Neural cell (in vitro differentiated cells): ENCODE measurements around the gene DDI1. TPM values are rescaled to one million over a fixed set of nuclear protein-coding genes. Genes with fewer than 3 reads are reported as not detected.

Source experiments
- H2AFZ ChIP-seq: fragments of 200-600, 300-800 bp; sonication (generic), shearing (Covaris generic); 2 replicates; pipeline ENCODE4 v1.6.0; 2014; ENCODE audit warnings: low read depth, mild to moderate bottlenecking, antibody characterized with exemption, low read length, moderate library complexity
- H3F3A ChIP-seq: fragments of 200-600 bp; shearing (Covaris generic); 2 replicates; pipeline ENCODE4 v1.6.1; 2016; ENCODE audit warnings: mild to moderate bottlenecking, moderate library complexity, mixed read lengths, antibody characterized with exemption, low read length; ENCODE audit not compliant: insufficient read depth, poor library complexity, severe bottlenecking
- H3K27ac ChIP-seq: fragments of 200-600, 300-800 bp; sonication (generic), shearing (Covaris generic); 2 replicates; pipeline ENCODE4 v1.5.1; 2014; ENCODE audit warnings: mild to moderate bottlenecking, low read length, moderate library complexity
- H3K27me3 ChIP-seq: fragments of 300-800, 200-600 bp; sonication (generic), shearing (Covaris generic); 2 replicates; pipeline ENCODE4 v1.6.0; 2014; ENCODE audit warnings: mild to moderate bottlenecking, low read depth, low read length, moderate library complexity; ENCODE audit not compliant: insufficient read depth
- H3K36me3 ChIP-seq: fragments of 300-800, 200-600 bp; sonication (generic), shearing (Covaris generic); 2 replicates; pipeline ENCODE4 v1.5.1; 2014; ENCODE audit warnings: mild to moderate bottlenecking, antibody characterized with exemption, low read length, moderate library complexity; ENCODE audit not compliant: insufficient read depth
- H3K4me2 ChIP-seq: fragments of 300-800, 200-600 bp; sonication (generic), shearing (Covaris generic); 2 replicates; pipeline ENCODE4 v1.6.0; 2014; ENCODE audit warnings: mild to moderate bottlenecking, low read length
- H3K4me3 ChIP-seq: fragments of 300-800, 200-600 bp; sonication (generic), shearing (Covaris generic); 2 replicates; pipeline ENCODE4 v1.5.1; 2014; ENCODE audit warnings: mild to moderate bottlenecking, low read length, moderate library complexity
- H3K79me2 ChIP-seq: fragments of 200-600 bp; shearing (Covaris generic); replicated peaks from 2 replicates; pipeline ENCODE4 v1.6.0; 2014; ENCODE audit warnings: mild to moderate bottlenecking, low read length, moderate library complexity; ENCODE audit not compliant: insufficient read depth
- H3K9ac ChIP-seq: fragments of 300-800, 200-600 bp; sonication (generic), shearing (Covaris generic); 2 replicates; pipeline ENCODE4 v1.6.1; 2016; ENCODE audit warnings: mild to moderate bottlenecking, low read length, mixed read lengths
- H3K9me2 ChIP-seq: fragments of 200-600 bp; shearing (Covaris generic); 2 replicates; pipeline ENCODE4 v1.6.1; 2016; ENCODE audit warnings: mild to moderate bottlenecking, low read length, mixed read lengths; ENCODE audit not compliant: insufficient read depth
- H3K9me3 ChIP-seq: fragments of 200-600, 300-800 bp; sonication (generic), shearing (Covaris generic); 2 replicates; pipeline ENCODE4 v1.6.1; 2016; ENCODE audit warnings: mild to moderate bottlenecking, mixed run types, low read length, moderate library complexity, mixed read lengths
- H4K20me1 ChIP-seq: fragments of 200-600 bp; shearing (Covaris generic); 2 replicates; pipeline ENCODE4 v1.6.1; 2016; ENCODE audit warnings: mild to moderate bottlenecking, mixed run types; ENCODE audit not compliant: insufficient read depth
- CTCF ChIP-seq: fragments of 450-650 bp; IDR thresholded peaks from 2 replicates; pipeline ENCODE4 v1.5.1; 2014; ENCODE audit warnings: antibody characterized with exemption, mild to moderate bottlenecking, moderate library complexity; ENCODE audit not compliant: poor library complexity, severe bottlenecking
- EP300 ChIP-seq: fragments of 450-650 bp; conservative IDR thresholded peaks from 2 replicates; pipeline ENCODE4 v1.6.1; 2014; ENCODE audit warnings: antibody characterized with exemption, mild to moderate bottlenecking, moderate library complexity; ENCODE audit not compliant: poor library complexity, severe bottlenecking
- EZH2 ChIP-seq: fragments of 200-600, 300-800 bp; shearing (Covaris generic), sonication (generic); IDR thresholded peaks from 2 replicates; pipeline ENCODE4 v1.6.1; 2014; ENCODE audit warnings: antibody characterized with exemption, low read length, borderline replicate concordance, mild to moderate bottlenecking; ENCODE audit not compliant: insufficient read depth, poor library complexity, severe bottlenecking
- MXI1 ChIP-seq: fragments of 450-650 bp; conservative IDR thresholded peaks from 2 replicates; pipeline ENCODE4 v1.6.1; 2014; ENCODE audit warnings: antibody characterized with exemption, mild to moderate bottlenecking; ENCODE audit not compliant: poor library complexity, severe bottlenecking
- POLR2AphosphoS5 ChIP-seq: IDR thresholded peaks from 2 replicates; pipeline ENCODE4 v1.6.1; 2012
- SMC3 ChIP-seq: fragments of 450-650 bp; conservative IDR thresholded peaks from 2 replicates; pipeline ENCODE4 v1.6.1; 2014; ENCODE audit warnings: antibody characterized with exemption, mild to moderate bottlenecking, moderate library complexity; ENCODE audit not compliant: poor library complexity
- TAF1 ChIP-seq: IDR thresholded peaks from 2 replicates; pipeline ENCODE4 v1.6.1; 2012; ENCODE audit warnings: low read depth
- polyA plus RNA-seq: library from polyadenylated mRNA; depleted of rRNA; stranded (reverse); fragments of >200 nt; gene quantifications from 2 replicates; pipeline ENCODE4 v1.2.3, GENCODE V29; 2014
- TF ChIP-seq, protein P1 (sequence below): IDR thresholded peaks from 2 replicates; pipeline ENCODE4 v1.6.1; 2012; ENCODE audit warnings: borderline replicate concordance

Gene DDI1
- polyA plus RNA-seq, 1 donor from 2014 or later: not detected

DNA sequence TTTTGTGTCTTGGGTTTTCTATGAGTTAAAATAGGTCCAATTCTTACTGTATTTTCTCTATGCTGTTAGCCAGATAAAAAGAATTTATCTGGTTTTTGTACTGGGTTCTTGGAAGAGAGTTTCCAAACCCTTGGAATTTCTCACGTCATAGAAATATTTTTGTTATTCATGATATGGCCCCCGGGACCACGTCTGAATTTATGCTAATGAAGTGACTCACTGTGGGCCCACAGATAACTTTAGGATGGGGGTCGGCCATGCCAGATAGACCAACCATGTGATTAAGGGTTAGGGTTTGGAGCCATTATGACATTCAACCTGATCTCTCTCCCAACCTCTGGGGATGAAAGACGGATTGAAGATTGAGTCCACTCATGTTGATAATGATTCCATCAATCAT lies 35.6 kb upstream of the DDI1 start:
- Histone ChIP-seq H3K79me2 (no peaks in the 10 kb centered on the region), H4K20me1 (no peaks in the 10 kb centered on the region), H3K27me3 (no peaks in the 10 kb centered on the region), H3K4me3 (no peak overlapping the region), H3K36me3 (no peaks in the 10 kb centered on the region), H2AFZ (no peak overlapping the region), H3K9me3 (no peaks in the 10 kb centered on the region), H3F3A (no peaks in the 10 kb centered on the region), H3K9ac (no peak overlapping the region), H3K4me2 (no peak overlapping the region), H3K27ac (no peak overlapping the region), H3K9me2 (no peaks in the 10 kb centered on the region)
- TF ChIP-seq, protein P1, sequence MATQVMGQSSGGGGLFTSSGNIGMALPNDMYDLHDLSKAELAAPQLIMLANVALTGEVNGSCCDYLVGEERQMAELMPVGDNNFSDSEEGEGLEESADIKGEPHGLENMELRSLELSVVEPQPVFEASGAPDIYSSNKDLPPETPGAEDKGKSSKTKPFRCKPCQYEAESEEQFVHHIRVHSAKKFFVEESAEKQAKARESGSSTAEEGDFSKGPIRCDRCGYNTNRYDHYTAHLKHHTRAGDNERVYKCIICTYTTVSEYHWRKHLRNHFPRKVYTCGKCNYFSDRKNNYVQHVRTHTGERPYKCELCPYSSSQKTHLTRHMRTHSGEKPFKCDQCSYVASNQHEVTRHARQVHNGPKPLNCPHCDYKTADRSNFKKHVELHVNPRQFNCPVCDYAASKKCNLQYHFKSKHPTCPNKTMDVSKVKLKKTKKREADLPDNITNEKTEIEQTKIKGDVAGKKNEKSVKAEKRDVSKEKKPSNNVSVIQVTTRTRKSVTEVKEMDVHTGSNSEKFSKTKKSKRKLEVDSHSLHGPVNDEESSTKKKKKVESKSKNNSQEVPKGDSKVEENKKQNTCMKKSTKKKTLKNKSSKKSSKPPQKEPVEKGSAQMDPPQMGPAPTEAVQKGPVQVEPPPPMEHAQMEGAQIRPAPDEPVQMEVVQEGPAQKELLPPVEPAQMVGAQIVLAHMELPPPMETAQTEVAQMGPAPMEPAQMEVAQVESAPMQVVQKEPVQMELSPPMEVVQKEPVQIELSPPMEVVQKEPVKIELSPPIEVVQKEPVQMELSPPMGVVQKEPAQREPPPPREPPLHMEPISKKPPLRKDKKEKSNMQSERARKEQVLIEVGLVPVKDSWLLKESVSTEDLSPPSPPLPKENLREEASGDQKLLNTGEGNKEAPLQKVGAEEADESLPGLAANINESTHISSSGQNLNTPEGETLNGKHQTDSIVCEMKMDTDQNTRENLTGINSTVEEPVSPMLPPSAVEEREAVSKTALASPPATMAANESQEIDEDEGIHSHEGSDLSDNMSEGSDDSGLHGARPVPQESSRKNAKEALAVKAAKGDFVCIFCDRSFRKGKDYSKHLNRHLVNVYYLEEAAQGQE: no peak
- TF ChIP-seq POLR2AphosphoS5 (no peak), MXI1 (no peak), SMC3 (no peak), EP300 (no peak)

DNA sequence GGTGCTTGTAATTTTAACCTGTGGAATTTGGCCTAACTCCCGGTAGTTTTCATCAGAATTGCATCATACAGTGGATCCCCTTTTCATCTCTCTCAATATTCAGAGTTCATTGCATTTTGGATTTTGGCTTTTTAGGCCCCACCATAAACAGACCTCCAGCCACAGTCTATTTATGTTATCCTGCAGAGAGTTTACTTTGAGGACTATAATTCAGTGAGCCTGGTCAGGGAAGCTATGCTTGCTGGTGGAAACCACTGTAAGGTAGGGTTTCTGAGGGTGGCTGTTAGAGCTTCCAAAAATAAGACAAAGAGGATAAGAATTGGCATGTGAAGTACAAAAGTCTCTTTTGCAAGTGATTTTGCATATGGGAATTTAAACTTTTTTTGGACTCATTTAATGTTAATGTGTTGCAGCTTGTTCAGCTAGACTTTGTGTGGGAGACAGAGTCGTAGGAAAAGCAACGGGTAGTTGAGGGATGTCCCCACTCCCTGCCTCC lies 34.8 kb upstream of the DDI1 start:
- no peaks in the 10 kb centered on the region for H3F3A ChIP-seq
- H3K4me2 ChIP-seq: no peak overlapping the region
- no peak overlapping the region for H2AFZ ChIP-seq
- H3K27ac ChIP-seq: no peak overlapping the region
- no peak overlapping the region for H3K9ac ChIP-seq
- no peak overlapping the region for H3K4me3 ChIP-seq
- H4K20me1 ChIP-seq: no peaks in the 10 kb centered on the region
- H3K9me3 ChIP-seq: no peaks in the 10 kb centered on the region
- TF ChIP-seq CTCF (no peak), TAF1 (no peak)
- H3K36me3 ChIP-seq: no peaks in the 10 kb centered on the region
- H3K79me2 ChIP-seq: no peaks in the 10 kb centered on the region
- no peaks in the 10 kb centered on the region for H3K9me2 ChIP-seq
- no peaks in the 10 kb centered on the region for H3K27me3 ChIP-seq

GRCh38 chr11:104003491-104003890 lies 32.9 kb upstream of the DDI1 start:
- Histone ChIP-seq H3K79me2 (no peaks in the 10 kb centered on the region), H3F3A (no peaks in the 10 kb centered on the region), H3K27ac (no peak overlapping the region), H3K9me2 (no peaks in the 10 kb centered on the region), H3K9me3 (no peaks in the 10 kb centered on the region), H3K9ac (no peak overlapping the region), H3K4me3 (no peak overlapping the region), H3K4me2 (no peak overlapping the region), H2AFZ (no peak overlapping the region), H3K27me3 (no peaks in the 10 kb centered on the region), H3K36me3 (no peaks in the 10 kb centered on the region), H4K20me1 (no peaks in the 10 kb centered on the region)
- TF ChIP-seq EZH2 (no peak), TAF1 (no peak)
